ENCODE data around the gene TRIP10. TPM values are rescaled to one million over a fixed set of nuclear protein-coding genes. Genes with fewer than 3 reads are reported as not detected.

Gene TRIP10
- total RNA-seq, 4 donors from 2014 or later = 48.9 to 65.8 (median 58.8) TPM

GRCh38 chr19:6777434-6777833 is 38.0 kb downstream of the TRIP10 start:
- intact Hi-C loops (cut with DNase I) = loop anchor here (10.0 kb wide), 1 partner anchor 143 kb away; no protein-coding TSS in a partner anchor
- Histone ChIP-seq H3K9me3 (no peaks in the 10 kb centered on the region), H3K4me3 (replicated peaks in 1 of 3) (no peak overlapping the region), H3K36me3 (no peaks in the 10 kb centered on the region), H3K27ac (no peak overlapping the region), H3K27me3 (no peaks in the 10 kb centered on the region), H3K4me1 (no peaks in the 10 kb centered on the region)
- 91% methylated on average over 2 of the region's 2 CpGs for WGBS, 2 donors
- TF ChIP-seq POLR2A (IDR thresholded peaks at IDR 0.05) = no peak
- TF ChIP-seq, protein P1, sequence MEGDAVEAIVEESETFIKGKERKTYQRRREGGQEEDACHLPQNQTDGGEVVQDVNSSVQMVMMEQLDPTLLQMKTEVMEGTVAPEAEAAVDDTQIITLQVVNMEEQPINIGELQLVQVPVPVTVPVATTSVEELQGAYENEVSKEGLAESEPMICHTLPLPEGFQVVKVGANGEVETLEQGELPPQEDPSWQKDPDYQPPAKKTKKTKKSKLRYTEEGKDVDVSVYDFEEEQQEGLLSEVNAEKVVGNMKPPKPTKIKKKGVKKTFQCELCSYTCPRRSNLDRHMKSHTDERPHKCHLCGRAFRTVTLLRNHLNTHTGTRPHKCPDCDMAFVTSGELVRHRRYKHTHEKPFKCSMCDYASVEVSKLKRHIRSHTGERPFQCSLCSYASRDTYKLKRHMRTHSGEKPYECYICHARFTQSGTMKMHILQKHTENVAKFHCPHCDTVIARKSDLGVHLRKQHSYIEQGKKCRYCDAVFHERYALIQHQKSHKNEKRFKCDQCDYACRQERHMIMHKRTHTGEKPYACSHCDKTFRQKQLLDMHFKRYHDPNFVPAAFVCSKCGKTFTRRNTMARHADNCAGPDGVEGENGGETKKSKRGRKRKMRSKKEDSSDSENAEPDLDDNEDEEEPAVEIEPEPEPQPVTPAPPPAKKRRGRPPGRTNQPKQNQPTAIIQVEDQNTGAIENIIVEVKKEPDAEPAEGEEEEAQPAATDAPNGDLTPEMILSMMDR (IDR thresholded peaks at IDR 0.05) = no peak
- no peak for DNase-seq

DNA sequence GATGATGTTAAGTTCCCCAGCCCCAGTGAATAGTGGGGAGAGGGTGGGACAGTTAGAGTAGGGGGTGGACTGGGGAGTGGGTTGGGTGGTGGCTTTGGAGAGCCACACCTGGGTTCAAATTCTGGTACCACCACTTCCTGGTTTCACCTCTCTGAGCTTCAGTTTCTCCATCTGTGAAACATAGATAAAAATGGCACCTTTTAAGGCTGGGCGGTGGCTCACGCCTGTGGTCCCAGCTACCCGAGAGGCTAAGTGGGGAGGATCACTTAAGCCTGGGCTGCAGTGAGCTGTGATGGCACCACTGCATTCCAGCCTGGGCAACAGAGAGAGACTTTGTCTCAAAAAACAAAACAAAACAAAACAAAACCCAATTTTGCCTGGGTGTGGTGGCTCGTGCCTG is 38.9 kb downstream of the TRIP10 start:
- H3K27ac ChIP-seq = no peak overlapping the region
- no peak overlapping the region for H3K4me3 ChIP-seq (replicated peaks in 1 of 3)
- H3K36me3 ChIP-seq = no peaks in the 10 kb centered on the region
- H3K4me1 ChIP-seq = no peaks in the 10 kb centered on the region
- no peaks in the 10 kb centered on the region for H3K27me3 ChIP-seq
- TF ChIP-seq POLR2A (IDR thresholded peaks at IDR 0.05) = no peak
- TF ChIP-seq, protein P1 (IDR thresholded peaks at IDR 0.05) = no peak
- intact Hi-C loops (cut with DNase I) = loop anchor here (10.0 kb wide), 1 partner anchor 144 kb away; no protein-coding TSS in a partner anchor
- H3K9me3 ChIP-seq = no peaks in the 10 kb centered on the region
- 72 to 79% methylated on average over 4 of the region's 4 CpGs for WGBS, 2 donors
- DNase-seq = no peak

DNA sequence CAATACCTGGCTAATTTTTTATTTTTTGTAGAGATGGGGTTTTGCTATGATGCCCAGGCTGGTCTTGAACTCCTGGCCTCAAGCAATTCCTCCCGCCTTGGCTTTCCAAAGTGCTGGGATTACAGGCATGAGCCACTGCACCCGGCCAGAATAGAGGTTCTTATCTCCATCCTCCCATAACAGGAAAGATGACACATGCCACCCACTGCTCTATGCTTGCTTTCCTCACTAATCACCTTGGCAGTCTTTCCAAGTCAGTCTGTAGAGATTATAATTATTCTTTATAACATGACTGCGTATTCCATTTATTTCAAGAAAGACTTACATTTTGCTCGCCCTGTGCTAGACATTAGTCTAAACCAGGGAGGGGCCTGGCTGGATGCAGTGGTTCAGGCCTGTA is 39.7 kb downstream of the TRIP10 start:
- H3K27me3 ChIP-seq = no peaks in the 10 kb centered on the region
- no peak overlapping the region for H3K27ac ChIP-seq
- H3K9me3 ChIP-seq = no peaks in the 10 kb centered on the region
- TF ChIP-seq, protein P1 (IDR thresholded peaks at IDR 0.05) = no peak
- no peak for TF ChIP-seq POLR2A (IDR thresholded peaks at IDR 0.05)
- WGBS, 2 donors = 74 to 86% methylated on average over 4 of the region's 4 CpGs
- H3K4me1 ChIP-seq = no peaks in the 10 kb centered on the region
- H3K4me3 ChIP-seq (replicated peaks in 1 of 3) = no peak overlapping the region
- intact Hi-C loops (cut with DNase I) = loop anchor here (10.0 kb wide), 1 partner anchor 144 kb away; no protein-coding TSS in a partner anchor
- H3K36me3 ChIP-seq = no peaks in the 10 kb centered on the region
- no peak for DNase-seq

GRCh38 chr19:6787393-6787792 is 47.9 kb downstream of the TRIP10 start:
- Histone ChIP-seq H3K27me3 (no peaks in the 10 kb centered on the region), H3K9me3 (no peaks in the 10 kb centered on the region), H3K27ac (no peak overlapping the region), H3K4me3 (replicated peaks in 1 of 3) (no peak overlapping the region), H3K36me3 (no peaks in the 10 kb centered on the region), H3K4me1 (no peaks in the 10 kb centered on the region)
- TF ChIP-seq POLR2A (IDR thresholded peaks at IDR 0.05) = no peak
- TF ChIP-seq, protein P1 (IDR thresholded peaks at IDR 0.05) = no peak
- WGBS, 2 donors = 96 to 98% methylated on average over 4 of the region's 4 CpGs
- intact Hi-C loops (cut with DNase I) = no loop called here
- no peak for DNase-seq

DNA sequence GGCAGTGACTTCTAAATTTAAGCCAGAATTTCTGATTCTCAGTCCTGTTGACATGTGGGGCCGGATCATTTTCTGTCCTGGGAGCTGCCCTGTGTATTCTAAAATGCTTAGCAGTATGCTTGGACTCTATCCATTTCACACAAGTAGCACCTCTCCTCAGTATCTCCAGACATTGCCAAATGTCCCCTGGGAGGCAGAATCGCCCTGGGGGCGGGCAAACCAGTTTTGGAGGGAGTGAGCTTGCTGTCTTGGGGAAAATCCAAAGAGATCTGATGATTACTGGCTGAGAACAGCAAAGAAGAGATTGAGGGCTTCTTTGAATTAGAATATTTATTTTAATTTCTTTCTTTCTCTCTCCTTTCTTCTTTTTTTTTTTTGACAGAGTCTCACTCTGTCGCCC is 49.4 kb downstream of the TRIP10 start:
- H3K27me3 ChIP-seq = no peaks in the 10 kb centered on the region
- no peak overlapping the region for H3K4me3 ChIP-seq (replicated peaks in 1 of 3)
- no peaks in the 10 kb centered on the region for H3K36me3 ChIP-seq
- no peak overlapping the region for H3K27ac ChIP-seq
- no peak for DNase-seq
- no peaks in the 10 kb centered on the region for H3K4me1 ChIP-seq
- intact Hi-C loops (cut with DNase I) = no loop called here
- WGBS, 2 donors = 58 to 67% methylated on average over 4 of the region's 4 CpGs
- TF ChIP-seq POLR2A (IDR thresholded peaks at IDR 0.05) = no peak
- TF ChIP-seq, protein P1 (IDR thresholded peaks at IDR 0.05) = no peak
- H3K9me3 ChIP-seq = no peaks in the 10 kb centered on the region

Measured in thyroid gland (tissue), 4 donors.